ENCODE results near the gene HPCA. TPM values are rescaled to one million over a fixed set of nuclear protein-coding genes. Genes with fewer than 3 reads are reported as not detected.

Gene HPCA
- polyA plus RNA-seq, 1 donor (not counting 4 experiments of a cell fraction or from before 2014, with no cell fraction given) = not detected

- no peak for FAIRE-seq
- no peaks in the 10 kb centered on the region for H3K79me2 ChIP-seq (ENCODE audit: control insufficient read depth, insufficient read depth, low read length)
- H4K20me1 ChIP-seq (ENCODE audit: control insufficient read depth, extremely low read depth, insufficient read depth, low read length) = peaks cover 4% of the 10 kb centered on the region
- H3K27ac ChIP-seq (ENCODE audit: control insufficient read depth, insufficient read depth, low read length) = no peak overlapping the region
- dilution Hi-C loops (cut with MboI; ENCODE audit: extremely low pct_ligation_motif_present, low sequenced_read_pairs) = no loop called here
- peaks cover 35% of the 10 kb centered on the region for H3K27me3 ChIP-seq (ENCODE audit: control insufficient read depth, extremely low read depth, insufficient read depth, low read length)
- H2AFZ ChIP-seq (ENCODE audit: control insufficient read depth, low read length) = no peak overlapping the region
- peaks cover 2 to 11% of the 10 kb centered on the region in 2 experiments for H3K36me3 ChIP-seq (ENCODE audit: control insufficient read depth in 2 of 2, extremely low read depth in 1 of 2, insufficient read depth in 2 of 2, low read length in 2 of 2)
- H3K9me1 ChIP-seq (ENCODE audit: control insufficient read depth, extremely low read depth, insufficient read depth, low read length) = no peaks in the 10 kb centered on the region
- H3K4me3 ChIP-seq (ENCODE audit: control insufficient read depth in 2 of 3, extremely low read depth in 1 of 3, insufficient read depth in 2 of 3, low read depth in 1 of 3, low read length in 3 of 3) = no peak overlapping the region
- DNase-seq (ENCODE audit: low read depth, low spot score) = no peak
- no peaks in the 10 kb centered on the region for H3K9me3 ChIP-seq (ENCODE audit: control insufficient read depth, low read depth, low read length)
- peaks cover 7% of the 10 kb centered on the region for H3K4me1 ChIP-seq (ENCODE audit: control insufficient read depth, extremely low read depth, insufficient read depth, low read length)
- no peak overlapping the region for H3K4me2 ChIP-seq (ENCODE audit: control insufficient read depth, extremely low read depth, insufficient read depth, low read depth, low read length)
- no peak for TF ChIP-seq CTCF (optimal IDR thresholded peaks at IDR 0.05 in 1 of 3, IDR thresholded peaks at IDR 0.05 in 1 of 3, conservative IDR thresholded peaks at IDR 0.05 in 1 of 3; ENCODE audit: extremely low read depth in 1 of 3, insufficient read depth in 2 of 3, low read length in 3 of 3)
- TF ChIP-seq EZH2 (IDR thresholded peaks at IDR 0.05; ENCODE audit: low read length) = no peak
- no peak overlapping the region for H3K9ac ChIP-seq (ENCODE audit: control insufficient read depth, extremely low read depth, insufficient read depth, low read length)
Measured at GRCh38 chr1:32891241-32891570, 4.9 kb downstream of the HPCA start.

GRCh38 chr1:32891630-32892029 is 5.3 kb downstream of the HPCA start:
- peaks cover 4% of the 10 kb centered on the region for H4K20me1 ChIP-seq (ENCODE audit: control insufficient read depth, extremely low read depth, insufficient read depth, low read length)
- H3K36me3 ChIP-seq (ENCODE audit: control insufficient read depth in 2 of 2, extremely low read depth in 1 of 2, insufficient read depth in 2 of 2, low read length in 2 of 2) = peaks cover 2 to 14% of the 10 kb centered on the region in 2 experiments
- FAIRE-seq = no peak

More at GRCh38 chr1:32891630-32892029, 5.3 kb downstream of the HPCA start:
- H3K9me3 ChIP-seq (ENCODE audit: control insufficient read depth, low read depth, low read length) = no peaks in the 10 kb centered on the region
- no peak overlapping the region for H3K9ac ChIP-seq (ENCODE audit: control insufficient read depth, extremely low read depth, insufficient read depth, low read length)
- H3K4me3 ChIP-seq (ENCODE audit: control insufficient read depth in 2 of 3, extremely low read depth in 1 of 3, insufficient read depth in 2 of 3, low read depth in 1 of 3, low read length in 3 of 3) = no peak overlapping the region
- no peak overlapping the region for H3K27ac ChIP-seq (ENCODE audit: control insufficient read depth, insufficient read depth, low read length)
- H3K79me2 ChIP-seq (ENCODE audit: control insufficient read depth, insufficient read depth, low read length) = no peaks in the 10 kb centered on the region
- no peak overlapping the region for H2AFZ ChIP-seq (ENCODE audit: control insufficient read depth, low read length)
- H3K27me3 ChIP-seq (ENCODE audit: control insufficient read depth, extremely low read depth, insufficient read depth, low read length) = peaks cover 32% of the 10 kb centered on the region
- peaks cover 11% of the 10 kb centered on the region for H3K4me1 ChIP-seq (ENCODE audit: control insufficient read depth, extremely low read depth, insufficient read depth, low read length)
- no peaks in the 10 kb centered on the region for H3K9me1 ChIP-seq (ENCODE audit: control insufficient read depth, extremely low read depth, insufficient read depth, low read length)
- no peak for TF ChIP-seq EZH2 (IDR thresholded peaks at IDR 0.05; ENCODE audit: low read length)
- TF ChIP-seq CTCF (optimal IDR thresholded peaks at IDR 0.05 in 1 of 3, IDR thresholded peaks at IDR 0.05 in 1 of 3, conservative IDR thresholded peaks at IDR 0.05 in 1 of 3; ENCODE audit: extremely low read depth in 1 of 3, insufficient read depth in 2 of 3, low read length in 3 of 3) = no peak
- no peak overlapping the region for H3K4me2 ChIP-seq (ENCODE audit: control insufficient read depth, extremely low read depth, insufficient read depth, low read depth, low read length)
- no peak for DNase-seq (ENCODE audit: low read depth, low spot score)
- dilution Hi-C loops (cut with MboI; ENCODE audit: extremely low pct_ligation_motif_present, low sequenced_read_pairs) = no loop called here
